GM21528 (cell line): ENCODE measurements around the gene FLNB.
A peak's percentile ranks its signal among the peaks of the same experiment; 100 is the strongest.

Source experiments
- ATAC-seq: cut with Tn5 transposase; IDR thresholded peaks from one replicate; pipeline ENCODE4 v1.9.1; 2021; ENCODE audit warnings: mild to moderate bottlenecking, moderate library complexity; ENCODE audit not compliant: unreplicated experiment, low FRiP score

FLNB gene

DNA sequence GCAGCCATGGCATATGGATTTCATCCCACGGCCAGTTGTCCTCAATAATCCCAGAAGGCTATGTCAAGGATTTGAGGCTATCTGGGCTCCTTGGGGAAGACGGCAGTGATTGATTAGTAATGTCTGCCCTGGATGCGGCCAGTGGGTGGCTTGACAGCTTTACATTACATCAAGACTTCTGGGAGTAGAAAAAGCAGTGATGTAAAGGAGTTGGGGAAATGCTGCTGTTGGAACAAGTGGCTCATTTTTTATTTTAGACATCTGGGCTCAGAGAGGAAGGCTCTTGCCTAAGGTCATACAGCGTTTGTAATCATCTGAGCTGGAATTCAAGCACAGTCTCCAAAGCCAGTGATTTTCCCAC, 94.1 kb downstream of the FLNB start:
- no peak for ATAC-seq

DNA sequence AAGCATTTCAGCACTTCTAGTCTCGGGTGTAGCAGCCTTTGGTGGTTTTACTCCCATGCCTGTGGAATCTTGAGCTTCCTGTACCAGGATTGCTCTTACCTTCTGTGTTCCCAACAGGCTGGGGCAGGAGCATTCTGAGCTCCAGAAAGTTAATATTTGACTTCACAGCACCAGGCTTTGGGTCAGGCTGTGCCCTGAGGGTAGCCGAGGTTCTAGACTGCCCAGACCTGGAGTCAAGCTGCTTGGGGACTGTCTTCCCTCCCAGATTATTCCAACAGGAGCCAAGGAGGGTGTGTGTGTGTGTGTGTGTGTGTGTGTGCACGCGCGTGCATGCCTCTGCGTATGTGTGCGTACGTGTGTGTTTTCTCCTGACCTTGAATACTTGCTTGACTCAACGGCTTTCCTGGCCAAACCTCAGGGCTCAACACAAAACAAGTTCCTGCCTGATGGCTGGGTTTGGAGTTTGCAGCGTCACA, 94.8 kb downstream of the FLNB start:
- no peak for ATAC-seq

DNA sequence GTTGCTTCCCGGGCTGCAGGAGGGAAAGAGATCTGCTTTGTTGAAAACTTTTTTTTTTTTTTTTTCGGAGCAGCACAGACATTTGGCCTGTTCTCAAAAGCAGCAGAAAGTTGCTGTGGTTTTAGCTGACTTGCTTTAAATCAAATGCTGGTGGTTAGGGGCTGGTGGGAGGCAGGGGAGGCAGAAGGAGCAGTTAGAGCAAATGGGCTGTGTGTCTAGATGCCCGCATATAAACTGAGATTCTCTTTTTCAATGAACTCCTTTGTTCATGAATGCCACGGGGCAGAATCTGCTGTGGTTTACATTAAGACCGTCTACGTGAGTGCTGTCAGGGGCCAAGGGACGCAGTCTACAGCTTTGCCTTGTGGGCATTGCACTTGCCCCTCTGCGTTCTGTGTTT, 95.9 kb downstream of the FLNB start:
- no peak for ATAC-seq

DNA sequence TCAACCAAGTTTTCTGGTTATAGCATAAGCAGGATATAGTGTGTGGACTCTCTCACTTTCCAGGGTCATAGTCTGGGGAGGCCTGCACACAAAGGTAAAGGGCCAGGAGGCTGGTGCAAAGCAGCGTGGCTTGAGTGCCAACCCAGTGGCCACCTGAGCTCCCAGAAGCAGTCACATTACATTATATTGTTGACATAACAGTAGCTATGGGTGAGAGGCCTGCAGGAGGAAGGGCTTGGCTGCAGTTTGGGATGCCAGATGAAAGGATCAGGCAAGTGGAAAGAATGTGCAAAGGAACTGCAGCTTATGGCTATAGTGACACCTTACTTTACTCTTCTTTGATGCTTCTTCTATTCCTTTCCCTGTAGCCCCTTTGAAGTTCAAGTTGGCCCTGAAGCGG, 96.5 kb downstream of the FLNB start:
- no peak for ATAC-seq

DNA sequence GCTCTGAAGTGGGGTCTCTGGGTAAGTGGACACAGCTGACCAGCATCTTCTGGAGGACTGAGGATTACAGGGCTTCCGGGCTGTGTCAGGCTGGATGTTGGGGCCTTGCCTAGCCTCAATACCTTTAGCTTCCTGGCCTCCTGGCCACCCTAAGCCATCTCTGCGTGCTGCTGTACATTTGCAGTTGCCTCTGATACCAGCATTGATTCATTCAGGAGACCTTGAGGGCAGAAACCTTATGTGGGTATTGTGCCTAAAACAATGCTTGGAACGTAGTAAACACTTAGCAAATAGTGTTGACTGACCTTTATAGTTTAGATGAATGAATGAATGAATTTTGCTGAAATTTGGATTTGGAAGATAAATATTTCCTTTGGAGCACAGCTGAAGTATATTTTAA, 97.0 kb downstream of the FLNB start:
- no peak for ATAC-seq

DNA sequence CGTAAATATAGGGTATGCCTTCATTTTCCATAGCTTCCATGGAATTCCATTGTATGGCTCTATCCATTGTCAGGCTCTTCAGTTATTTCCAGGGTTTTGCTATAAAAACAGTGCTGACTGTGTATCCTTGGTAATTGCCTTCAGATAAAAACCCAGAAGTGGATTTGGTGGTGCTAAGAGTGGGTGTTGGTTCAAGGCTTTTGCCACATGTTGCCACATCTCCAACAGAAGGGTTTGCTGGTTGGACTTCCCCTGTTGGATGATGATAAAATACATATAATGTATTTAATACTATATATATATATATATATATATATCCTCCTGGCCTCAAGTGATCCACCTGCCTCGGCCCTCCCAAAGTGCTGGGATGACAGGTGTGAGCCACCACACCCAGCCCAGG, 97.8 kb downstream of the FLNB start:
- no peak for ATAC-seq

DNA sequence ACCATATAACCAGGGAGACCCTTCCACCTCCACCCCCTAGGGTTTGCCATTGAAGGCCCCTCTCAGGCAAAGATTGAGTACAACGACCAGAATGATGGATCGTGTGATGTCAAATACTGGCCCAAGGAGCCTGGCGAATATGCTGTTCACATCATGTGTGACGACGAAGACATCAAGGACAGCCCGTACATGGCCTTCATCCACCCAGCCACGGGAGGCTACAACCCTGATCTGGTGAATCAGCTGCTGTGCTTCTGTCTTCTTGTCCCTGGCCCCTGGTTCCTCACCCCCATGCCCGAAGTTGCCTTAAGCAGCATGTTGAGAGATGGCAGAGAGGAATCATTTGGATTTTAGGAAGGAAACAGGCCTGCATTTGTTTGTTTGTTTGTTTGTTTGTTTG, 98.4 kb downstream of the FLNB start:
- ATAC-seq: no peak

DNA sequence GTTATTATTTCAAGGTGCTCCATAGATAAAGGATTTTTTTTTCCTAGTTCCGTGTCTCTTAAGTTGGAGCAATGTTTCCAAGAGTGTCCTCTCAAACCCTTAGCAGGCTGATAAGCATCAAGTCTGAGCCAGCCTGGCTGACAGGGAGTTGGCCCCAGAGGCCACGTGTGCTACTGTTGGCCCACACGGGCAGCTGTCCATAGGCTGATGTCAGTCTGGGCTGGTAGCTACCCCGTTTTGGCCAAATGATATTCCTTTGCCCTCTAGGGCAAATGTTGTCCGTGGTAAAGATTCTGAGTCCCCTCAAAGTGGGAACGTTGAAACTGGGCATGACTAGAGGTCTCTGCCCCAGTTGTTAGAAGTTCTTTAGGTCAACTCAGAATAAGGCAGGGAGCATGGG, 99.4 kb downstream of the FLNB start:
- no peak for ATAC-seq

DNA sequence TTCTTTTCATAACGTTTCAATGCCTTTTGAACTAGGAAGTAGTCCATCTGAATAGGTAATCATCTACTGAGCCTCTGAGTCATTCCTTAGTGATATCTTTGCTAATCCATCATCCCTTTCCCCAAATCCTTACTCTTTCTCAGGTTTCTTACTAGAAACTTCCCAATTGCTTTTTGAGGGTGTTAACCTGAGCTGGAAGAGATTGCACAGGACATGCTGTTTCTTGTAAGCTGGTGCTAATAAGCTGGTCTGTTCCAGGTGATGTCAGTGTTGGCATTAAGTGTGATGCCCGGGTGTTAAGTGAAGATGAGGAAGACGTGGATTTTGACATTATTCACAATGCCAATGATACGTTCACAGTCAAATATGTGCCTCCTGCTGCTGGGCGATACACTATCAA, 101.5 kb downstream of the FLNB start:
- ATAC-seq: no peak

DNA sequence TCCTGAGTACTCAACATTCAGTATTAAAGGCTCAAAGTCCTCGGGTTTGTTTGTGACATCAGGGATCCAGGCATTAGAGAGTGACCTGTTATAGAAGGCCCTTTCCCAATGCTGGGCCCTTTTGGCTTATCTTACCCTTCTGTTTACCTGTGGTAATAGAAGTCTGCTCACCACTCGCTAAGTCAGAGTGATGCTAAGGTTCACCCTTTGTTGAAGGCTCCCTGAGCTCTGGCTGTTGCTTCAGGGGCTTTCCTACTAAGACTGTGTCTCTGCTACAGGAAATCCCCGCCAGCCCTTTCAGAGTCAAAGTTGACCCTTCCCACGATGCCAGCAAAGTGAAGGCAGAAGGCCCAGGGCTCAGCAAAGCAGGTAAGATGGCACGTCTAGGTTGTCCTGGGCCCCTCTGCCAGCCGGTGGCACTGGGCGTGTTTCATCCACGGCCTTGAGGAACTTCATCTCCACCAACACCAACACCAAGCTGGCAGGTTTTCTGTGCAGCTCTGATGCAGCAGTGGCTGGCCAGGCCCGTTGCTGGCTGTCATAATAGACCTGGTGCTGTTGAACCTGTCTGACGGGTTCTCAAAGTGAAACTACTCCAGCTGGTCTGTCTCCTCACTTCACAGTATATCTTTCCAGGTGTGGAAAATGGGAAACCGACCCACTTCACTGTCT, 103.4 kb downstream of the FLNB start:
- no peak for ATAC-seq

DNA sequence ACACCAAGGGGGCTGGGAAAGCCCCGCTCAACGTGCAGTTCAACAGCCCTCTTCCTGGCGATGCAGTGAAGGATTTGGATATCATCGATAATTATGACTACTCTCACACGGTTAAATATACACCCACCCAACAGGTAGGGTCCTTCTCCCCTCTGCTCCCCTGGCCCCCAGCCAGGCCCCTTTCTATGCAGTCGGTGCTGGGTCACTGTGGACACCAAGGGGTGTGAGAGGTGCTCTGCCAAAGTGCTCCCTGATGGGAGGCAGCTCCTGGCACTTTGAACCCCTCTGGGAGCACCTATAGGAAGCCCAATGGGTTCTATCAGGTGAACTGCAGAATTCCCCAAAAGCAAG, 103.9 kb downstream of the FLNB start:
- ATAC-seq: no peak

DNA sequence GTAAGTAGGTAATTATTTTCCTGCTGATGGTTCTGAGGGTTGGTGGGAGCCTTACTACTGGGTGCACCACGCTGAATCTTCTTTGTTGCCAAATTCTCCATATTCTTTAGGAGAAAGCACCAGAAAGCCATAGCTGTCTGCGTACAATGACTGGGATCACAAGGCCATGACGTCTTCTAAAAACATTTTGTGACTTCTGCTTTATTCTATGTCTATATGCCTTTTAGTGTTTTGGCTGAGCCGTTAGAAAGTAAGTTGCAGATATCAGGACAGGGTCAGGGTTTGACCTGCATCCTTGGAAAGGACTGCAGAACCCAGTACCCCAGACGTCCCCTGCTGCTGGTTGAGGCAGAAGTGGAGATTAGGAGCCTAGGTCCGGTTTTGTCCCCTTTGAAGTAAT, 107.0 kb downstream of the FLNB start:
- ATAC-seq: no peak

DNA sequence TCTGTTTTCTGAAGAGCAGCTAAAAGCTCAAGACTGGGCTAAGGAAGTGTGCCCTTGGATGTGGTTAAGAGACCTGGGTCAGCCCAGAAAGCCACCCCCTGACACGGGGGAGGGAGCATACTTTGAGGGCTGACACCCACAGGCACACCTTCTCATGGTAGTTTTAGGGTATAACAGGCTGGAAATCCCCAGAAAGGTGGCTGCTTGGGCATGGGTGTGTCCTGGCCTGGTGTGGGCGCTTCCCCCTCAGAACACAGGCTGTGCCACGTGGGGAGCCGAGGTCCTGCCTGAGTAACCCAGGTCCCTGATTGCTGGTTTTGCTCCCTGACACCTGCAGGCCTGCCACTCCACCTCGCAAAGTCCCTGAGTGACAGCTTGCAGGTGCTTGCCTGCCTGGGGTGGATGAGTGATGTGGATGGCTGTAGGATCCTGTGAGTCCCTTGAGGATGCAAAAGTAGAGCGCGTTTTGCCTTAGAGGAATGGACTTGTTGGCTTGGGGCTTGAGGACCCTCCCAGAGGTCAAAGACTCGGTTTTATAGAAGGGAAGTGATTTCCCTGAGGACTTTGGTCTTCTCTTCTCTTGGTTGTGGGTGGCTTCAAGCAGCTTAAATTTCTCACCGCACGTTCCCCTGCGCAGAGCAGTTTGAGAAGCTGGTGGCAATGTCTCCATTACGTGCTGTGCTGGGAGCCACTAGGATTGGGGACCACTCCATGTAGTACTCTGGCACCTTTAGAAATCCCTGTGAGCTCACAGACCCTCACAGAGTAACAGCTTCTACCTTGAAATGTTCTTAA, 108.1 kb downstream of the FLNB start:
- peak; percentile 63 for ATAC-seq

DNA sequence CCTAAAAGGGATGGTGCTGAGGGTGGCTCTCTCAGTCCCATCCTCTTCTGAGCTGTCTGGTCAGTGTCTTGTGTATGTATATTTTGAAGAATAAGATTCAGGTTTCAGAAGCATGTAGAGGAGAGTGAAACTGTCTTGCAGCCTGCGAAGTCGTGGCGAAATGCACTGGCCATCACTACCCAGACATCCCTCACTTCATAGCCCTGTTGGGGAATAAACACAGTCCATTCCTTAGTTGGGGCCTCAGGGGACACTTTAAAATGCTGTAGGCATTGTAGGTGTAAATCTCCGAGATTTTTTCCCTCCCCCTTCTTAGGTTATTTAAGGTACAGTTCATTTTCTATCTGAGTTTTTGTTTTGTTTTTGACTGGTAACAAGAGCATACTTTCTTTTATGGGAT, 108.8 kb downstream of the FLNB start:
- ATAC-seq: no peak

DNA sequence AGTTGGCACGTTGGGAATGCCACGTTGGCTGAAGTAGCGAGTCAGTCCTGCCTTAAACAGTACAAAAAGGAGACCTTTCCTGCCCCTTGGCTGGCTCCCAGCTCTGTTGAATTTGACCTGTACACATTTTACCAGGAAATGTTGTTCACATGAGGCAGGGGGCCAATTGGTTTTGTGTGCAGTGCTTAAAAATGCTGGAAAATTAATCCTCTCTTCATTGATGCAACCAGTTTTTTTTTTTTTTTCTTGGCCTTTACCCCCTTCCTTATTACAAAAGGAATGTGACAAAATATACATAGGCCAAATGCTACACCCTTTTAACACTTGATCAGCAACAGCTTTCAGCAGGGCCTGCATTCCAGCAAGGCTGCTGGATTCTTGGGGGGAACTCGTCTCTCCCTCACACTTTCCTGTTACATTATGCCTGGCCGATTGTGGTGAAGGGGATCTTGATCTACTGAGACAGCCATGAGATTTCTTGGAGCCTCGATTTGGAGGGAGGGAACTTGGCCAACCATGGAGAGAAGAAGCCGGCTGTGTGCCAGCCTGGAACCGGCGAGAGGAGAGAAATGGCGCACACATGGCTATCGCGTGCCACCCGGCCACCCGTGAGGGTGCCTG, 109.4 kb downstream of the FLNB start:
- no peak for ATAC-seq

DNA sequence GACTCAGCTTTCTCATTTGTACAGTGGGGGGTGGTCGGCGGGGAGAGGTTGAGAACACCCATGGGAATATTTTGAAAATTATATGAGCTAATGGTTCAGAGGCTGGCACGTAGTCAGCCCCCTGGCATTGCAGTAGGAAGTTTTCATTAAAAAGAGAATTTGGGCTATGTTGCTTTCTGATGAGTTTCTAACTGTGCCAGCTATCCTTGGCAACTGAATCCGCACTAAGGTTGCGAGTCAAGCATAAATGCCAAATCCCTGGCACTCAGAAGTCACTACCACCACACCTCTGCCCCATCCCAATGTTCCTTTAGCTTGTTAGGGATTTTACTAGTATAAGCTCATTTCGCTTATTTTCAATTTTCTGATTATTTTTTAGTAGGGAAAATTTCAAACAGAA, 111.0 kb downstream of the FLNB start:
- ATAC-seq: no peak

DNA sequence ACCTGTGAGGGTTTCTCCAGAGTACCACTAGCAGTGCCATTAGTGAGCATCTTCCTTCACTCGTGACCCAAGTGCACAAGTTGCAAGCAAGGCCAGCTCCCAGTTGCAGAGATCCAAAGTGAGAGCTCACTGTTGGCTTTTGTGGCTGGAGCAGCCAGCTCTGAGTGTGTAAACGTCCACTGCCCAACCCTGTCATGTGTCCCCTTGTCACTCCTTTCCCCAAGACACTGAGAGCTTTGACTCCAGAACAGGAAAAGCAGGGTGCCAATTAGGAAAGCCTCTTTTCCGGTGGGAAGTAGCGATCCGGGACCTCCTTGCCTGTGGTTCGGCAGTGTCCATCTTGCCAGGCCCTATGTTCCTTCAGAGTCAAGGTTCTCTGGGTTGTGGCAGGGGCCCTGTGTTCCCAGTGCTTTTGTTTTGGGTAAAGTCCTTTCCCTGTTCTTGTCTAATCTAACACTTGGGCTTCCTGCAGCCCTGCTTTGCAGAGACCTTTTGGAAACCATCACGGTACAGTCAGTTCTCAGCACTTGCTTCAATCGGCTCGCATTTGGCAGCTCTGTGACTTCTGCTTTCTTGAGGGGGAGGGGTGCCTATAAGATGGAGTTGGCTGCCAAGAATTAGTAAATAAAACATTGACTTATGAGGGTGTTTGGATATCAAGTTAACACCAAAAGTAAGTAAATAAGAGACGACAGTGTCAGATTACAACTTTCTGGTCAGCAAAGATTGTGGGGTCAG, 112.0 kb downstream of the FLNB start:
- ATAC-seq: no peak

DNA sequence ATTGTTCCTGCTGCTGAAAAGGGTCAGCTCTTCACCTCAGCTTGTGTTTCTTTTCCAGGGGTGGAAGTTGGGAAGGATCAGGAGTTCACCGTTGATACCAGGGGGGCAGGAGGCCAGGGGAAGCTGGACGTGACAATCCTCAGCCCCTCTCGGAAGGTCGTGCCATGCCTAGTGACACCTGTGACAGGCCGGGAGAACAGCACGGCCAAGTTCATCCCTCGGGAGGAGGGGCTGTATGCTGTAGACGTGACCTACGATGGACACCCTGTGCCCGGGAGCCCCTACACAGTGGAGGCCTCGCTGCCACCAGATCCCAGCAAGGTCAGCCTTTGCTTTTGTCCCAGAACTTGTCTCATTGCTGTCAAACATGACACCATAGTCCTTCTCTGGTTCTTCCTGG, 113.0 kb downstream of the FLNB start:
- ATAC-seq: no peak

DNA sequence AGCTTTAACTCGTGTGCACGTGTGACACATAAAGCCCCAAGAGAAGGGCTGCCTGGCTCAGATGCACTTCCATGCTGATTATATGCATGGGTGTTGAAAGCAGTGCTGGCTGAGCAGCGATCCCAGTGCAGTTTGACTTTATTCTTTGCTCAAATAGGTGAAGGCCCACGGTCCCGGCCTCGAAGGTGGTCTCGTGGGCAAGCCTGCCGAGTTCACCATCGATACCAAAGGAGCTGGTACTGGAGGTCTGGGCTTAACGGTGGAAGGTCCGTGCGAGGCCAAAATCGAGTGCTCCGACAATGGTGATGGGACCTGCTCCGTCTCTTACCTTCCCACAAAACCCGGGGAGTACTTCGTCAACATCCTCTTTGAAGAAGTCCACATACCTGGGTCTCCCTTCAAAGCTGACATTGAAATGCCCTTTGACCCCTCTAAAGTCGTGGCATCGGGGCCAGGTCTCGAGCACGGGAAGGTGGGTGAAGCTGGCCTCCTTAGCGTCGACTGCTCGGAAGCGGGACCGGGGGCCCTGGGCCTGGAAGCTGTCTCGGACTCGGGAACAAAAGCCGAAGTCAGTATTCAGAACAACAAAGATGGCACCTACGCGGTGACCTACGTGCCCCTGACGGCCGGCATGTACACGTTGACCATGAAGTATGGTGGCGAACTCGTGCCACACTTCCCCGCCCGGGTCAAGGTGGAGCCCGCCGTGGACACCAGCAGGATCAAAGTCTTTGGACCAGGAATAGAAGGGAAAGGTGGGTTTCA, 114.9 kb downstream of the FLNB start:
- ATAC-seq: no peak

DNA sequence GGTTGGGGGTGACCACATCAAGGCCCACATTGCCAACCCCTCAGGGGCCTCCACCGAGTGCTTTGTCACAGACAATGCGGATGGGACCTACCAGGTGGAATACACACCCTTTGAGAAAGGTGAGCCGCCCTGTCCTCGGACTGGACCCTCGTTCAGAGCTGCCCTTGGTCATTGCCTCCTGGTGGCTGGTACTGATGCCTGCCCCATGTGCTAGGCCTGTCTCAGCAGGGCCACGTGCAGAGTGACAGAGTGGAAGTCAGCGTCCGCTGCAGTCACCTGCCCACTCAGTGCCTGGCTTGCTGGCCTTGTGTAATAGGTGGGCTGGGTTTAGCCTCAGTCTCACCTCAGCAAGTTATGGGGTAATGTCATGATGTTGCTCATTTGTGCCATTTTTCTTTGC, 116.2 kb downstream of the FLNB start:
- ATAC-seq: no peak
